ENCODE results near the gene FXR2. TPM values are rescaled to one million over a fixed set of nuclear protein-coding genes. Genes with fewer than 3 reads are reported as not detected.
"Not testable (repeated sequence)": the region's sequence is repeated elsewhere in the genome, so short reads cannot be mapped to it uniquely, and the experiment has no call there.

FXR2 gene
- total RNA-seq, 1 donor from 2014 or later, result 39.3 TPM

DNA sequence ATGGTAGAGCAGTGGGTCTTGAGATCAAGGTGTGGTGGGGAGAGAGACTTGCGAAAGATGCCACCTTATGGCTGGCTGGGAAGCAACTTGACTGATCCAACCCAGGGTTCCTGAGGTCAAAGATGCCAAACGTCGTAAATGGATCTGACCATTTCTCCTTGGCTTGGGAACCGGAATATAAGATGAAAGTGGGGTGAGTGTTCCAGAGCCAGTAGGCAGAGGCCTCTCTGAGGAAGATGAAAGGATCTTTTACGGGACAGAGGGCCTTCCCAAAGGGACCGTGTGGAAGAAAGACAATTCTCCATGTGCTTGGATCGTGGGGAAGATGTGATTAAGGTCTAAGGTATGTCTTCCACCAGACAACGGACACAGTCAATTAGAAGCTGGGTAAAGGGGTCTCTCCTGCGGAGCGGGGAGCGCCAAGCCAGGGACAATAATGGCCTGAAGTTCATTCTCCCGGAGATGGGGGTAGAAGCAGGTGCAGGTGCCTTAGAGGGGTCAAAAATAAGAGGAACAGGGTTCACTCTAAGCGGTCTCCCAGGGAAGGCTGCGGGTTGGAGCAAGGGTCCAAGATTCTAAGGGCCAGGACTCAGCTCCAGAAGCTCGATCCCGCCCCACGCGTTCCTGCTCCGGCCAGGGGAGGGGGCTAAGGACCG, 800 bp downstream of the FXR2 start:
- ATAC-seq, result no peak
- no peaks in the 10 kb centered on the region for H3K9me3 ChIP-seq
- peaks cover 12% of the 10 kb centered on the region for H3K36me3 ChIP-seq
- no peak for DNase-seq
- H3K27ac ChIP-seq, result peak overlapping the region; percentile 78
- H3K4me1 ChIP-seq, result peaks cover 35% of the 10 kb centered on the region
- intact Hi-C loops (cut with DNase I), result no loop called here
- TF ChIP-seq, protein P1, sequence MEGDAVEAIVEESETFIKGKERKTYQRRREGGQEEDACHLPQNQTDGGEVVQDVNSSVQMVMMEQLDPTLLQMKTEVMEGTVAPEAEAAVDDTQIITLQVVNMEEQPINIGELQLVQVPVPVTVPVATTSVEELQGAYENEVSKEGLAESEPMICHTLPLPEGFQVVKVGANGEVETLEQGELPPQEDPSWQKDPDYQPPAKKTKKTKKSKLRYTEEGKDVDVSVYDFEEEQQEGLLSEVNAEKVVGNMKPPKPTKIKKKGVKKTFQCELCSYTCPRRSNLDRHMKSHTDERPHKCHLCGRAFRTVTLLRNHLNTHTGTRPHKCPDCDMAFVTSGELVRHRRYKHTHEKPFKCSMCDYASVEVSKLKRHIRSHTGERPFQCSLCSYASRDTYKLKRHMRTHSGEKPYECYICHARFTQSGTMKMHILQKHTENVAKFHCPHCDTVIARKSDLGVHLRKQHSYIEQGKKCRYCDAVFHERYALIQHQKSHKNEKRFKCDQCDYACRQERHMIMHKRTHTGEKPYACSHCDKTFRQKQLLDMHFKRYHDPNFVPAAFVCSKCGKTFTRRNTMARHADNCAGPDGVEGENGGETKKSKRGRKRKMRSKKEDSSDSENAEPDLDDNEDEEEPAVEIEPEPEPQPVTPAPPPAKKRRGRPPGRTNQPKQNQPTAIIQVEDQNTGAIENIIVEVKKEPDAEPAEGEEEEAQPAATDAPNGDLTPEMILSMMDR (IDR thresholded peaks at IDR 0.05), result no peak
- peak overlapping the region; percentile 83 for H3K4me3 ChIP-seq
- no peaks in the 10 kb centered on the region for H3K27me3 ChIP-seq

DNA sequence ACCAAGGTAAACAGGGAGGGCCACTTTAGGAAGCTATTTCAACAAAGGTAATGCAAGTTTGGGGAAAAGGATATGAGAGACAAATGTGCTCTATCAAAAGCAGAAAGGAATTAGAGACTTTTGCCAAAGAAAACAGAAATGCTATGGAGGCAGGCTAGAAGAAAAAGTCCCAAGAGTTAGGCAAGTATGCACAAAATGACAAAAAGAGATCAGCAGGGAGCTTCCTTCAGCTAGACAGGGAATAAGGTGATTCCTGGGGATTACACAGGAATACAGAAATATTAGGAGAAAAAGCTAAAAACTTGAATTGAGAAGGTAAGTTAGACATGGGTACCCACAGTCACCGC, 2.4 kb downstream of the FXR2 start:
- H3K4me3 ChIP-seq, result no peak overlapping the region
- H3K9me3 ChIP-seq, result no peaks in the 10 kb centered on the region
- no peaks in the 10 kb centered on the region for H3K27me3 ChIP-seq
- DNase-seq, result no peak
- intact Hi-C loops (cut with DNase I), result no loop called here
- H3K27ac ChIP-seq, result no peak overlapping the region
- ATAC-seq, result no peak
- peaks cover 12% of the 10 kb centered on the region for H3K36me3 ChIP-seq
- H3K4me1 ChIP-seq, result peaks cover 35% of the 10 kb centered on the region
- TF ChIP-seq, protein P1 (IDR thresholded peaks at IDR 0.05), result no peak

- intact Hi-C loops (cut with DNase I), result no loop called here
- H3K4me1 ChIP-seq, result peaks cover 35% of the 10 kb centered on the region
Observed at GRCh38 chr17:7611635-7612293, 2.9 kb downstream of the FXR2 start.

DNA sequence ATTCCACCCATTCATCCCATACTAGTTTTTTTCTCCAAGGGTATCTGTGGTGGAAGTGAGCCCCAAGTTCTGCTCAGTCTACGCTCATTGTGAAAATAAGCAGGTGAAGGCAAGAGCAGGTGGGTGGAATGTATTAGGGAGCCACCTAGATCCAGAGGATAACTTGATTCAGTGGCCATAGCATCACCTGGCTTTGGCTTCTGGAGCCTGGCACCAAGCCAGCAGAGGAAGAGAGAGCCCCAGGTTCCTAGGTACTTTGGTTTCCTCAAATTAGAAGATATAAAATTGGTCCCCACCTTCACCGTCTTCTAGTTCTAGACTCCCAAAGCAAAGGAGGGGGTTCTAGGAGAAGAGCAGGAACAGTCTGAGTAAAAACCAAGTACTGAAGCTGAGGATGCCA, 4.1 kb downstream of the FXR2 start:
- DNase-seq (no peak), ATAC-seq (no peak)
- TF ChIP-seq, protein P1 (IDR thresholded peaks at IDR 0.05), result no peak
- H3K27ac ChIP-seq, result no peak overlapping the region
- no peaks in the 10 kb centered on the region for H3K9me3 ChIP-seq
- H3K27me3 ChIP-seq, result no peaks in the 10 kb centered on the region
- peaks cover 23% of the 10 kb centered on the region for H3K36me3 ChIP-seq
- peaks cover 35% of the 10 kb centered on the region for H3K4me1 ChIP-seq
- intact Hi-C loops (cut with DNase I), result no loop called here
- H3K4me3 ChIP-seq, result no peak overlapping the region

More at GRCh38 chr17:7611635-7612293, 2.9 kb downstream of the FXR2 start:
- TF ChIP-seq, protein P1 (IDR thresholded peaks at IDR 0.05), result no peak
- H3K27me3 ChIP-seq, result no peaks in the 10 kb centered on the region
- no peak overlapping the region for H3K27ac ChIP-seq
- no peak overlapping the region for H3K4me3 ChIP-seq
- DNase-seq, result no peak
- H3K9me3 ChIP-seq, result no peaks in the 10 kb centered on the region
- peaks cover 14% of the 10 kb centered on the region for H3K36me3 ChIP-seq
- ATAC-seq, result no peak

- DNase-seq (no peak), ATAC-seq (no peak)
- H3K4me3 ChIP-seq, result no peak overlapping the region
- H3K27ac ChIP-seq, result no peak overlapping the region
- H3K9me3 ChIP-seq, result no peaks in the 10 kb centered on the region
- TF ChIP-seq, protein P1 (IDR thresholded peaks at IDR 0.05), result no peak
- no peaks in the 10 kb centered on the region for H3K27me3 ChIP-seq
- peaks cover 9% of the 10 kb centered on the region for H3K4me1 ChIP-seq
- H3K36me3 ChIP-seq, result peaks cover 64% of the 10 kb centered on the region
- intact Hi-C loops (cut with DNase I), result no loop called here
Observed at GRCh38 chr17:7606280-7606679, 8.4 kb downstream of the FXR2 start.

GRCh38 chr17:7597561-7597960, 17.1 kb downstream of the FXR2 start:
- H3K4me3 ChIP-seq; H3K27ac ChIP-seq; DNase-seq; H3K27me3 ChIP-seq; H3K4me1 ChIP-seq; ATAC-seq; H3K9me3 ChIP-seq; intact Hi-C loops (cut with DNase I): not testable (repeated sequence)
- H3K36me3 ChIP-seq, result peaks cover 96% of the 10 kb centered on the region

Data from upper lobe of right lung (tissue), 1 donor.